Kidney tubule cell (primary cell): Measurements from ENCODE around the gene RASGRF2.

Source experiments
- DNase-seq: peaks from one replicate; pipeline ENCODE4 v3.0.0-alpha.2; 2018; ENCODE audit warnings: low spot score

The RASGRF2 gene

DNA sequence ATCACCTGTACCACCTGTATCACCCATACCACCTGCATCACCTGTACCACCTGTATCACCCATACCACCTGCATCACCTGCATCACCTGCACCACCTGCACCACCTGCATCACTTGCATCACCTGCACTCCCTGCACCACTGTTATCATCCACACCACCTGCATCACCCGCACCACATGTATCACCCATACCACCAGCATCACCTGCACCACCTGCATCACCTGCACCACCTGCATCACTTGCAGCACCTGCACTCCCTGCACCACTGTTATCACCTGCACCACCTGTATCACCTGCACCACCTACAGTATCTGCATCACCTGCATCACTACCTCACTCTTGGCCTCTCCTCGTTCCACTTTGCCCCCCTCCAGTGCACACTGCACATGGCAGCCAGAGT is 209.8 kb downstream of the RASGRF2 start:
- no peak for DNase-seq

- no peak for DNase-seq
These were observed 211.6 kb downstream of the RASGRF2 start for GRCh38 chr5:81171769-81172168.

DNA sequence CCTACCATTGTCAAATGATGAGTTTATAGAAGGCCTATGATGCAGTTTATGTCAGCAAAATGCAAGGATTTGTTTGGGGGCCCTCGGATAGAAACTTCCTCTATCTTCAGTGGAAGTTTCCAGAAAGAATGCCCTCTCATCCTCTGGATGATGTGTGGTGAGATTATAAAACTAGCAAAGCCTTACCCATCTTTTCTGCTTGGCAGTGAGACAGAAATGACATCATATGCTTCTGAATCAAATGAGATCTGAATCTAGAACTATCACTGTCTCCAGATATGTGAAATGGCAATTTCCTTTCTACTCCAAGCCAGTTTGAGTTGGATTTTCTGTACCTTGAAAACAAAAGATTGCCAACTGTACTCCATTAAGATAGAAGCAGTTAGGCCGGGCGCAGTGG is 212.5 kb downstream of the RASGRF2 start:
- DNase-seq, result no peak

GRCh38 chr5:81177061-81177460 is 216.9 kb downstream of the RASGRF2 start:
- DNase-seq, result no peak

- DNase-seq, result no peak
These were observed 219.8 kb downstream of the RASGRF2 start for GRCh38 chr5:81179959-81180358.

DNA sequence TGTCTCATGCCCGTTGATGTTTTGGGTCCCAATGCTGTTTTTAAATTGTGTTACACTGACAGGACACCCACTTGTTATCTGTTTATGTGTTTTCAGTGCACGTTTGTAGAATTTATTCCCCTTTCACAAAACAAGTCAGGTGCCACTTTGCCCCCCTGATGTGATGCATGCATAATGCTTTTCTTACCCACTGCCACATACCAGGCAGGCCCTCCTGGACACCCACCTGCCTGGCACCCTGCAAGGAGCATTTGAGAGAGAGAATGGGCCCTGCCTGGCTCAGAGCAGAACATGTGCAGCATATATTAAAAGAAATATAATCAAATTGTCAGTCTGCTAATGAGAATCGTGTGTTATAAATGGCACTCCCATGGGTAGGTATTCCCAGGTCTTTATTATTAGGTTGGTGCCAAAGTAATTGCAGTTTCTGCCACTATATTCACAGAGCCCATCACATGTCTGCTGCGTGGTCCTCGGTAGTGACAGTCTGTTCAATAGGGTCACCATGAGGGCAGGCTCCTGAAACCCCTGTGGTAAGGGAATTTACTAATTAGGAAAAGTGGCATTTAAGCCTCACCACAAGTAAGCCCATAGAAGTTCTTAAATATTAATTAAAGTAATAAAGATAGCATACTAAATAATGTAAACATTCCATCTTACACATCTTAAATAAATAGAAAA is 220.8 kb downstream of the RASGRF2 start:
- DNase-seq, result no peak

- no peak for DNase-seq
These were observed 221.6 kb downstream of the RASGRF2 start for GRCh38 chr5:81181576-81182316.

DNA sequence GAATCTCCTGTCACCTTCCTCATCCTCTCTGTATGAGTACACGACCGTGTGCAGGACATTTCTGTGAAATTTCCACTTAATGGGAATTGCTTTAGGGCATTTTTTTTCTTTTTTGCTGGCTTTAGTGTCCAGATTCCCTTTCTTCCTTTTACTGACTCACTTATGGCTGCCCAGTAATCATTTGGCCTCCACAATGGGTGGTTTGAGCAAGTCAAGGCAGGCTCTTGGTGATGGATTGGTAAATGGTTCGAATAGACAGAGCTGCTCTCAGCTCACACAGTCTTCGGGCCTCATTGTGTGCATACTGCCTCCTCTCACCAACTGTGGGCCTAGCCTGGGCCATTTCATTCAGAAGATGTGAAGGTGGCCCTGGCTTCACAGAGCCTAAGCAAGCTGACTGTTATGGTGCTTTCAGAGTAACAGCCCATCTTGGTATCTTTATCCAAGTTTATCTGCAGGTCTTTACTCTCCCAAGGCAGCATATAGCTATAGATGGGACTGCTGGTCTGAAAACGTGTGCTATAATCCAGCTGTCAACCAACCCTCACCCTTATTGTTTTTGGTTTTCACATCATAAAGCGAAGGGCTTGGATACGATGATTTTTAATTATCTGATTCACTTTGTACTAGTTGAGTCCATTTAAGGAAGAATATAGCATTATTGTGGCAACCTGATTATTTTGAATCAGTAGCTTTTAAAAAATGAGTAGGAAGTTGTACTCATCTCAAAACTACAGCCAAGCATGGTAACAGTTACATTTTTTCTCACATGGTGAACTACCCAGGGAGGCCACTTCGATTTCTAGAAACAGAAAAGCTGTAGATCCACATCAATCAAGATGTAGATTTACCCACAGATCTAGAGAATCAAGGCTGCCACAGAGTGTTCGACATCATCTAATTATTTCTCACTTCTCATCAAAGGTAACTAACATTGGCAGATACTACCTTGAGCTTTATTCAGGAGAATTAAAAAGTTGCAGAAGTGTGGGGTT is 222.5 kb downstream of the RASGRF2 start:
- DNase-seq, result no peak

DNA sequence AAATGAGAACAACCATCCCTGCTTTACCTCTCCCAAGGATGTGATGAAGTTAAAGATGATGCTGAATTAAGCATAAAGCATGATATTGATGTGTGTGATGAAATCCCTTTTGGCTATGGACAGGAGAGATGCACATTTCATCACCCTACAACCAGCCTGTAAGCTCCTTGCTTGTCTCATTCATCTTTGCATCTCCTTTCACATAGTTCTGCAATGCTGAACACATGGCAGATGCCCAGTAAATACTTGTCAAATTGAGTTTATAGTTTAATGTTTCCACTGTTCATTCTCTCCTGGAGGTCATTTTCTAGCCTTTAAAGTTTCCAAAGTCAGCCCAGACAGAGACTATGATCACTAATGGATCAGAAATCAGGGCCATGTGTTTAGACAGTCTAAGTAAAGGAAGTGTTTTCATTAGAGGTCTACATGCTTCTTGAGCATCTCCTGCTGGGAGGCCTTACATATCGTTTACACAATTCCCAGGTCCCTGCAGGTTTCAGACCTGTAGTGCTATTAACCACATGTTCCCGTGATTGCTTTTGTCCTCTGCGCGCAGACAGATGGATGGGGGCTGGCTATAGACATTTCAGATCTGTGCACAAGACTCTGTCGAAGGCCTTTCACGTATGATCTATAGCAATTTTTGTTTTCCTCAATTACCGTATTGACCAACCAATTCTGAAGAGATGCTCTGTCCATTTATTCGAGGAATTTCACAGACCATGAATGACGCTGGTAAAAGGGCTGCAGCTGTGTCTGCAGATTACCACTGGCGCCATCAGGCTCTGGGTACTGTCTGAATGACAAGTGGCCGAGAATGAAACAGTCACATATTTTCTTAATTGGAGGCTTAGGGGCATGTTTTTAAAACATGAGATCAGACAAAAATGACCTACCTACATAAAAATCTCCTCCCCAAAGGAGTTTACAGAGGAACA is 223.9 kb downstream of the RASGRF2 start:
- DNase-seq, result no peak

GRCh38 chr5:81184749-81185110 is 224.6 kb downstream of the RASGRF2 start:
- DNase-seq, result no peak

GRCh38 chr5:81187885-81188284 is 227.7 kb downstream of the RASGRF2 start:
- DNase-seq, result no peak

DNA sequence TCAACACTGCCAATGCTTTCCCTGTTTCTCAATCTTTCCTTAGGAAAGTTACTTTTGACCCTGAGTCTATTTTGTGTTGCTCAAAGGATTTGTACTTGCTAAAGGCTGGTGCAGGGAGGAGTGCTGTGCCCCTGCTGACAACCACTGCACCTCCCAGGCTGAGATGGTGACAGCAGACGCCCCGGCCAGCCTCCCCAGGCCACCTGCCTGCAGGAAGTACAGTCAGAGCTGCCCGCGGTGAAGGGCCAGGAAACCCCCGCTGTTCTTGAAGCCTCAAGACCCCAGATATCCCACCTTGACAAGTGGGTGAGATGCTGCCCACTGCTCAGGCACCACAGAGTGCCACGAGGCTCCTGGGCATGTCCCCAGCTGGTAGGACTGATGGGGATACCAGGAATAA is 228.8 kb downstream of the RASGRF2 start:
- no peak for DNase-seq

DNA sequence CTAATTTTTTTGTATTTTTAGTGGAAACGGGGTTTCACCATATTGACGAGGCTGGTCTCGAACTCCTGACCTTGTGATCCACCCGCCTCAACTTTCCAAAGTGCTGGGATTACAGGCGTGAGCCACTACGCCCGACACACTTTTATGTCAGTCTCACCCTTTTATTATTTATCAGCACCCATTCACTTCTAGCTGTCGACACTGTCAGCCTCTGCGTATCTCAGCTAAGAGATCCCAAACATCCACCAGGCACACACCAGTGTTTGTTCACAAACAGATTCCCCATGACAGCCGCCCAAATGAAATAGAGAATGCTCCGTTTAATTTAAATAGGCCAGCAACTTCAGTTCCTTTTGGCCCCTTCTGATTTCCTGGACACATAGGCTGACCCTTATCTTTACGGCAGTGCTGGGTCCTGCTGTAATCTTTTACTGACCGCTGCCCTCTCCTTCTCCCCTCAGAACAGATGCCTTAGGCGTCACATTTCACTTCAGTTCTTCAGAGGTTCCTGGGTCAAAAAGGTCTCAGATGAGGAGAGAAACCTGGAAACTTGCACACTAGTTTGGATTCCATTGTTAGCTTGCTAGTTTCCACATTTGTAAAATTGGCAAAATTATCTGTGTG is 229.8 kb downstream of the RASGRF2 start:
- no peak for DNase-seq

- DNase-seq, result no peak
These were observed 231.7 kb downstream of the RASGRF2 start for GRCh38 chr5:81191726-81192372.

- no peak for DNase-seq
These were observed 232.2 kb downstream of the RASGRF2 start for GRCh38 chr5:81192373-81192750.

GRCh38 chr5:81194633-81195334 is 234.6 kb downstream of the RASGRF2 start:
- peak; percentile 77 for DNase-seq

- DNase-seq, result no peak
These were observed 235.3 kb downstream of the RASGRF2 start for GRCh38 chr5:81195335-81195929.

GRCh38 chr5:81202655-81203054 is 242.5 kb downstream of the RASGRF2 start:
- no peak for DNase-seq

- no peak for DNase-seq
These were observed 243.6 kb downstream of the RASGRF2 start for GRCh38 chr5:81203729-81204128.
